HG03025 (cell line): Measurements from ENCODE around the gene ZNF761.

Source experiments
- ATAC-seq: cut with Tn5 transposase; IDR thresholded peaks from one replicate; pipeline ENCODE4 v1.9.1; 2021; ENCODE audit warnings: mild to moderate bottlenecking, moderate library complexity; ENCODE audit not compliant: unreplicated experiment, low FRiP score

Gene ZNF761

GRCh38 chr19:53504885-53505284 is 73.1 kb downstream of the ZNF761 start:
- ATAC-seq: no peak

DNA sequence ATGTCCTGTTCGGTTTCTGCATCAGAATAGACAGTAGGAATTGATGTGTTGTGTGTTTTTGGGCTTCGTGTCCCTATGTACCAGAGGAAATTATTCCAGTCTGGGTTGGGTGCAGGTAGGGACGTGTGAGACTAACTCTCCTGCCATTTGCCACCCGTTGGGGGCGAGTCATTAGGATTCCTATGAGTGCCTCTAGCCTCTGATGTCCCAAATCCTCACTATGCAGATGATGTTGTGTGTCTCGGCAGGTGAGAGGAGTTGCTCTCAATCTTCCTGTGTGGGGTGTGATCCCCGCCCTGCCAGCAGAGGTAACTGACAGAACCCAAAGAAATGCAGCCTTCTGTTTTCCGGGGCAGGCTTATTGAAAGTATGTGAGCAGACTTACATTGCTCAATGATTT is 74.9 kb downstream of the ZNF761 start:
- no peak for ATAC-seq
